ENCODE measurements around the gene CNGA1. TPM values are rescaled to one million over a fixed set of nuclear protein-coding genes. Genes with fewer than 3 reads are reported as not detected.

Gene CNGA1
- total RNA-seq, 1 experiment from 2014 or later = 1.0 TPM

GRCh38 chr4:47933840-47934239, 82.6 kb downstream of the CNGA1 start:
- H3K4ac ChIP-seq (ENCODE audit: low read depth, low read length) = no peak overlapping the region
- Mint-ChIP-seq H3K27ac (no peak overlapping the region), H3K36me3 (ENCODE audit: insufficient read depth in 1 of 3, low read depth in 3 of 3) (peaks cover 0 to 5% (median 0%) of the 10 kb centered on the region in 3 experiments; a peak in 2 of 7 replicates), H3K4me1 (no peaks in the 10 kb centered on the region), H3K27me3 (ENCODE audit: low read depth) (no peaks in the 10 kb centered on the region), H3K9me3 (peaks cover 0 to 3% of the 10 kb centered on the region in 2 experiments; a peak in 2 of 5 replicates), H3K4me3 (no peak overlapping the region)
- H3K14ac ChIP-seq (ENCODE audit: insufficient read depth, low read length) = no peak overlapping the region
- H3T11ph ChIP-seq (ENCODE audit: low read length) = no peak overlapping the region
- no peaks in the 10 kb centered on the region for H3K79me2 ChIP-seq (ENCODE audit: insufficient read depth, low read length)
- no peak overlapping the region for H2AFZ ChIP-seq (ENCODE audit: low read length)
- no peak overlapping the region for H3K56ac ChIP-seq (ENCODE audit: insufficient read length, low read depth, low read length)
- no peak overlapping the region for H2BK12ac ChIP-seq (ENCODE audit: insufficient read length, low read depth, low read length)
- DNase-seq = no peak
- H3K4me2 ChIP-seq (ENCODE audit: insufficient read depth, insufficient read length, low read length) = no peak overlapping the region
- H3K27me3 ChIP-seq (ENCODE audit: insufficient read depth, low read length) = no peaks in the 10 kb centered on the region
- no peak overlapping the region for H4K8ac ChIP-seq (replicated peaks; ENCODE audit: insufficient read length, low read depth, low read length)
- no peaks in the 10 kb centered on the region for H3K23me2 ChIP-seq (ENCODE audit: insufficient read length, low read depth, low read length, poor library complexity, severe bottlenecking)
- no peak overlapping the region for H2BK120ac ChIP-seq (ENCODE audit: low read depth, low read length, poor library complexity, severe bottlenecking)
- no peaks in the 10 kb centered on the region for H3K4me1 ChIP-seq (ENCODE audit: insufficient read depth, low read length)
- no peaks in the 10 kb centered on the region for H3K79me1 ChIP-seq (ENCODE audit: insufficient read depth, low read depth, low read length, poor library complexity, severe bottlenecking)
- H3K23ac ChIP-seq (ENCODE audit: insufficient read length, low read depth, low read length) = no peak overlapping the region
- no peaks in the 10 kb centered on the region for H4K20me1 ChIP-seq (ENCODE audit: control insufficient read depth, insufficient read depth, insufficient read length)
- H2BK5ac ChIP-seq (ENCODE audit: insufficient read length, low read length) = no peak overlapping the region
- no peak overlapping the region for H3K27ac ChIP-seq (ENCODE audit: insufficient read length, low read depth, low read length)
- H3K9me3 ChIP-seq (ENCODE audit: control insufficient read depth, low read depth, low read length) = no peaks in the 10 kb centered on the region
- no peak overlapping the region for H2BK15ac ChIP-seq (ENCODE audit: low read depth, low read length)
- no CpG with 5 or more reads among the region's 4 CpGs for WGBS (ENCODE audit: extremely low coverage, insufficient read length, low lambda C conversion rate)
- H4K91ac ChIP-seq (ENCODE audit: insufficient read length, low read depth, low read length) = no peak overlapping the region
- TF ChIP-seq CTCF (conservative IDR thresholded peaks at IDR 0.05) = peak; percentile 80
- no peak overlapping the region for H4K5ac ChIP-seq (ENCODE audit: insufficient read length, low read depth, low read length)
- no peak overlapping the region for H2BK20ac ChIP-seq (ENCODE audit: low read depth, low read length, poor library complexity, severe bottlenecking)
- no peak overlapping the region for H3K9ac ChIP-seq (ENCODE audit: extremely low read depth, insufficient read length, low read length)
- H3K18ac ChIP-seq (ENCODE audit: insufficient read length, low read depth, low read length) = no peak overlapping the region
- no peak overlapping the region for H2AK5ac ChIP-seq (ENCODE audit: insufficient read length, low read length)
